GM21825 (cell line): ENCODE data around the gene ZBTB7C.

Experiments
- ATAC-seq: cut with Tn5 transposase; IDR thresholded peaks from one replicate; pipeline ENCODE4 v1.9.1; 2021; ENCODE audit warnings: mild to moderate bottlenecking, moderate library complexity; ENCODE audit not compliant: unreplicated experiment

ZBTB7C gene

DNA sequence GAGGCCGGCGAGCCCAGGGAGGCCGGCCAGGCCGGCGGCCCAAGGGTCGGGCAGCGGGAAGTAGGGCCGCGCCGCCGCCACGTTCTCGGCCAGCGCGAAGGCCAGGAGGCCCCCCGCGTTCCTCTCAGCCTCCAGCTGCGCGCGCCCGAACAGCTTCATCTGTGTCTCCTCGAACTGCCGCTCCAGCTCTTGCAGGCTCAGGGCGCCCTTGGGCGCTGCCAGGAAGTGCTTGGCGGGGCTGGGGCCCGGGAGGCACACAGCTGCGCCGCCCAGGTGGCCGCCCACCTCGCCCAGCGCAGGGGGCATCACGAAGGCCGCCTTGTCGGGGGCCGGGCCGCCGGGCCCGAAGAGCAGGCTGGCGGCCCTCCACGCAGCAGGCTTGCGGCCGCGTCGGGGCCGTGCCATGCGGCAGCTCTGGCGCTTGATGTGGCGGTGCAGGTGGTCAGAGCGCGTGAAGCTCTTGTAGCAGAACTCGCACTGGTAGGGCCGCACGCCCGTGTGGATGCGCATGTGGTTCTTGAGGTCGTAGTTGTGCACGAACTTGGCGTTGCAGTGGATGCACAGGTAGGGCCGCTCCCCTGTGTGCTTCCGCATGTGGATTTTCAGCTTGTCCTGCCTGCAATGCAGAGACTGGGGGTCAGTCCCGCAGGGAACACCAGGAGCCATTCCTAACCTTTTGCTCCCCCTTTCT is 379.7 kb downstream of the ZBTB7C start:
- ATAC-seq: no peak

DNA sequence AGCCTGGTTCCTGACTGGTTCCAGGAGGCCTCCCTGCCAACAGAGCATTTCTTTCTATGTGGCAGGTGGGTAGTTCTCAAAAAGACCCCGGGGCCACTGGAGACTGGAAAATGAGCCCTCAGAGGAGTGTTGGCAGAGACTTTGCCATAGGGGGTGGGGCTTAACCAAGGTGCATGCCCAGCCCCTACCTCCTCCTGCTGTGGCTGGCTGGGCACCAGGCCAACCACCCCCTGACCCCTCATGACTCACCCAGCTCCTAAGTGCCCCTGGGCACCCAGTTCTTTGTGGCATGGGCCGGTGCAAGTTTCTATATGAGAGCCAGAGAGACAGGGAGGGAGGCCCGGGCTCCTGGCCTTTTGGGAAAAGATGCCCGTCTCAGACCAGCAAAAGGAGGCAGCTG is 380.5 kb downstream of the ZBTB7C start:
- no peak for ATAC-seq

DNA sequence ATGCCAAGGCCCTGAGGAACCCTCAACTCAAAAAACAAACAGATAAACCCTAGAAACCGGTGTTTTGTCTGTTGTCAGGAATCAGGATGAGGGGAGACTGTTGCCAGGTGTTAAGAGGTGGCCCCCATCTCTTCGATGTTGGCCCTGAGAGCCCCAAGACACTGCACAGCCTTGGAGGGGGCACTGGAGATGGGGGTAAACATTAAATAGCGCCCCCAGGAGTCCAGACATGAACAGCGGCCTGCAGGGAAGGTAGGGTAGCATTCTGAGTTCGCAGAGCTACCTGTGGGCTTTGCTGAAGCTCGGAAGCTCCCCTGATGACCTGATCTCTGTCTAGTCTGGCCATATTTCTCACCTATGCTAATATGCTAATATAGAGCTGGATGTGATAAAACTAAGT is 381.1 kb downstream of the ZBTB7C start:
- no peak for ATAC-seq

DNA sequence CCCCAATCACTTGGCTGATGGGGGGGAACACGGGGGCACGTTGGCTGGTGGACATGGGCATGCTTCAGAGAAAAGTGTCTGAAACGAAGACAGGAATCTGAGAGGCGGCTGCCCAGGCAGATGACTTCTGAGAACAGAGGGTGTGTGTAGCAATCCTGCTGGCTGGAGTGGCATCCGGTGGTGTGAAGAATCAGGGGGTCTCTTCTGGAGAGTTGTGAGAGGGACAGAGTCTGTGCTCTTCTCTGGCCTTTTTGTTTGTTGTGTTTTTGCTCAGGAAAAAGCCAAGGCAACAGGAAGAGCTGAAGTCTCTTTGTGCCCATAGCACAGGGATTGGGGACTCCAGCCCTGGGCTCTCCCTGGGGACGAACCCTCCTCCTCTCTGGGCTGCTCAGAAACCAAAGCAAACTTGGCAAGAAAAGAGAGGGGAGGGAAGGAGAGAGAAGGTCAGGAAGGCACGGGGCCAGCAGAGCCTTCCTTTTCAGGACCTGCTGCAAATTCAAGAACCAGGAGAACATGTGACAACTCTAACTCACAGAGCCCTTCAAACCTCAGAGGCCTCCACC is 381.7 kb downstream of the ZBTB7C start:
- ATAC-seq: no peak

DNA sequence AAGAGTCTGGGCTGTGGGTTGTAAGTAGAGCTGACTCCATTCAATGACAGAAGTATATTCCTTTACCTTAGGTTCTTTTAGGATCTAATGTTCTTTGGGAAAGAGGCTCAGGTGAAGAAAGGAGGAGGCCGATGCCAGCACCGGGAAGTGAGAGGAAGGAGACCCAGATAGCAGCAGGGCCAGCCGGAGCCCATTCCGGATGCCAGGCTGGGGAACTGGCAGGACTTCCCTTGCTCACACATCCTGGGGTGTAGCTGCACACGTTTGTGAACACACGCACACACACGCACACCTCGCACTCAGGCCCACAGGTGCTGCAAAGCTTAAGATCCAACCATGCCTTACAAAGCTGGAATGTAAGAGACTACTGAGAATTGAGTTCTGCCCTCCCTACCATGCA is 383.0 kb downstream of the ZBTB7C start:
- no peak for ATAC-seq

DNA sequence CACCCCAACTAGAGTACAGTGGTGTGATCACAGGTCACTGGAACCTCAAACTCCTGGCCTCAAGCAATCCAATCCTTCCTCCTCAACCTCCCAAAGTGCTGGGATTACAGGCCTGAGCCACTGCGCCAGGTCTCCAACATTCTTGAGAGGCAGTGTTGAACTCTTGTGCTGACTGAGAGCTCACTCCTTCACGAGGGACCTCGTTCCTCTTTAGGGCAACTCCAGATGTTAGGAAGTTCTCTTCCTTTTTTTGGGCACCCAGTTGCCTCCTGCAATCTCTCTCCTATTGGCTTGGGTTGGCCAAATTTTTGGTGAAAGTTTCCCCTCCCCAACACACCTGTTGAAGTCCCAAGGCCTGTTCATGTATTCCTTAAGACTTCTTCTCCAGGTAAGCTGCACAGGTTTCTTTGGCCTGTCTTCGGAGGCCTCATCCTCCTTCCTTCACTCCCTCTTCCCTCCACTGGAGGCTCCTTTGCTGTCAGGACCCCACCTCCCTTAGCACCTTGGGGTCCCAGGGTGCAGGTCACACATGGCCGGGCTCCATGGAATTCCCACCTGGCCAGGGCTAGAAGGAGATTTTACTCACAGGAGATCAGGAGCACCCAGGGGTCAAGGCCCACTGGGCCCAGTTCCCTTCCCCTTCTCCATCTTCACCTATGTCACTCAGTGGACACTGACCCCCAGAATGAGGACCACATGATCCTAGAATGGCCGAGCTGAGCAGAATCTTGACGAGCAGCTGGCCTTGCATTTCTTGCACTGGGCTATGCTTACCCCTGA is 384.1 kb downstream of the ZBTB7C start:
- ATAC-seq: no peak

DNA sequence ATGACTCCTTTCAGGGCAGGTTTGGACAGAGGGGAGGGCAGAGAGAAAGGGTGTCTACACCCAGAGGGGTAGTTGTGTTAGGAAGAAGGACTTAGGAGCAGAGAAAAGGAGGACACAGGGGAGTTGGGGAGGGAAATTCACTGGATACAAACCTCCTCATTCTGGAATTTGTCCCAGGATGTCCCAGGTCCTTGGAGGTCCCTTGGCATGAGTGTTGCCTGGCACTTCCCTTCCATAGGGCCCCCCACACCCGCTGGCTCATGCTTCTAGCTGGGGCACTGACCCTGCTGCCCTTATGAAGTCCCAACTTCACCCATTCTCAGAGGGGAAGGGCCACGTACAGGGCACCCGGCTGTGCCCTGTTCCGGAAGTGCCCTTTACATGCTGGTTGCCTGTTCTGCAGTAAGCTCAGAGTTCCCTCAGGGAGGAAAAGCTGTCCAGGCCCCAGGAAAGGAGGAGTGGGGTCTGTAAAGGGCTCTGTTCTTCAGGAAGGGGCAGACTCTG is 385.1 kb downstream of the ZBTB7C start:
- ATAC-seq: no peak

DNA sequence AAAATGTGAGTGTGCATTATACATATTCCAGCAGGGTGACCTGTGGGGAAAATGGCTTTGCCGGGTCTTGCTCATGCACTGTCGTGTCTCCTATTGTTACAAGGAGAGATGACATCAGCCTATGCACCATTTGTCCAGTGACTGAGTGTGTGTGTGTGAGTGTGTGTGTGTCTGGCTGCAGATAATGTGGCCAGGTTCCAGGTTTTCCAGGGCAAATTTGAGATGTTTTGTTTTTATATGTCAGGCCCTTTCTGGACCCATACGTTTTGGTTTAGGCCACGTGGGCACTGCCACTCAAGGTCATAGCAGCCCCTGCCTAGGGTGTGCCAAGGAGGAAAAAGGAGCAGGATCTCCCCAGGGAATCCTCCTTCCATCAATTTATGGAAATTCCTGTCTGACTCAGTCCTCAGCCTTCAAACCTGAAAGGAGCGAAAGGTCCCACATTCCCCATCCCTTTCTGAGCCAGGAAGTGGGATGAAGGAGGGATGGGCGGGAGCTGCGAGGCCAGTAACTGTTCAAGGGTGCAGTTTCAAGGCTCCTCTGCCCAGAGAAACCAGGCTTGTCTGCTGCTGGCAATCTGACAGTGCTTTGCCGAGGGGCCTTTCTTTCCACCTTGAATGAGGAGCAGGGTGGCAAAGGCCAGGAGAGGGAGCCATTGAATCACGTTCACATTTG is 385.7 kb downstream of the ZBTB7C start:
- ATAC-seq: no peak

DNA sequence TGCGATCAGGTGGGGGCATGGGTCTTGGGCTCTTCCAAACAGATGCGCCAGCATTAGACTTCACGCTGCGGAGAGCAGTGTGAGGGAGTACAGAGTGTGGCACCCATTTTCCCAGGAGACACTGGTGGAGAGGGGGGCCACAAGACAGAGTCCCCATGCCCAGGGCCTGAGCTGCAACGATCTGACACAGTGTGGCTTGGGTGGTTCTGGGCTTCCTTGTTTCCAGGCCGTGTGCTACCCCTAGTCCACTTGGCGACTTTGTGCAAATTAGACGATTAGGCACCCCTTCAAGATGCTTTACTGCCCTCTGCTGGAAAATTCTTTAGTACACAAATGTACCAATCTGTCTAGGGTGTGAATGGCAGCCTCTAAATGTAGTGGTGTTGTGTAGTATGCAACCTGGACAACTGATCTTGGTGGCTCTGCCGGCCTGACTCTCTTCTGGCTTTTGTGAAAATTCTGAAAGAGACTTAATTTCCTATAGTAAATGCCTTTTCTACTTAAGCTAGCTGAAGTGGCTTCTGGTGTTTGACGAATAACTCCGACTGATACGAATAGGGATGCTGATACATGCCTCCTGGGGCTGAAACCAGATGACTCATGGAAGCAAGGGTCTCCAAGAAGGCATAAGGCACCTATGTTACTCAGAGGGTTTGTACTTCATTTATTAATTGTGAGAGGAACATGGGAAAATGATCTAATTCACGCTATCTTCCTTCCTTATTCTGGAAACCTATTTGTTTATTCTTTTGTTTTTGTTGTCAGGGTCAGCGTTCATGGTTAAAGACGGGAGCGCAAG is 386.5 kb downstream of the ZBTB7C start:
- no peak for ATAC-seq

DNA sequence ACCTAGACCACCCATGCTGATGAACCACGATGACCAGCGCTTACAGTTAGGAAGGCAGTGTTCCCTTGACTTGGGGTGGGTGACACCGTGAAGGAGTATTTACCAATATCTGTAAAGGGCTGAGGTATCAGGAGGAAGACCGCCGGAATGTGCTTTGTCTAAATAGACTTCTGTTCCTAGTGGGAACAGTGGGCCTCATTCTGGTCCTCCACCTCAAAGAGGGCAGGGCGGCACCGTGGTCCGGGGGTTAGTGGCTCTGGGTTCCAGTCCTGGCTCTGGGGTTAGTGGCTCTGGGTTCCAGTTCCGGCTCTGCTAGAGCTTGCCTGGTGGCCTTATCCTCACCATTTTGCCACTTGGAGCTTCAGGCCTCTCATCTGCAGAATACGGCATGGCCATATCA is 387.2 kb downstream of the ZBTB7C start:
- ATAC-seq: no peak

DNA sequence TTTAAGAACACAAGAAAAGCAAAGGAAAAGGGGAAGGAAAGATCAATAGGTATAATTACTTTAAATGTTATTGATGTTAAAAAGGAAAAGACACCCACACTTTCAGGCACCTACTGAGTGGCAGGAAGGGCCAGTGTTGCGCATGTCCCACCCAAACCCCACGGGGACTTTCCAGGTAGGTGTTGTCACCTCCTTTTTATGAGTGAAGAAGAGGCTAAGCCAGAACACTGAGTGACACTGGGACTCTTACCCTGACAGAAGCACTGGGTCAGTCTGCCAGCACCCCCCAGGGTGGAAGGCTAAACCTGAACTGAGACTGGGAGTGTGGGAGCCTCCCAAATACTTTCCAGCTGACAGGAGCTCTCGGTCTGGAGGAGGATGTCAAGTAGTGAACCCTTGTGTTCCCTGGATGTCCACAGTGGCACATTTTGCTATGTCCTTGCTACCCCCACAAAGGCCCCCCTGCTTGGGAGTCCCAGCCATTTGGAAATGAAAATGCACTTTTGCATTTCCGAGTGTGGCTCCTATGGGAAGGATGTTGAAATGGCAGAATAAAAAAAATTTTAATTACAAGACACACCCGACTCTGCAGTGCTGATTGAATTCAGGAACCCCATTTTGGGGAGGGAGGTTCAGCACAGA is 387.8 kb downstream of the ZBTB7C start:
- ATAC-seq: no peak

DNA sequence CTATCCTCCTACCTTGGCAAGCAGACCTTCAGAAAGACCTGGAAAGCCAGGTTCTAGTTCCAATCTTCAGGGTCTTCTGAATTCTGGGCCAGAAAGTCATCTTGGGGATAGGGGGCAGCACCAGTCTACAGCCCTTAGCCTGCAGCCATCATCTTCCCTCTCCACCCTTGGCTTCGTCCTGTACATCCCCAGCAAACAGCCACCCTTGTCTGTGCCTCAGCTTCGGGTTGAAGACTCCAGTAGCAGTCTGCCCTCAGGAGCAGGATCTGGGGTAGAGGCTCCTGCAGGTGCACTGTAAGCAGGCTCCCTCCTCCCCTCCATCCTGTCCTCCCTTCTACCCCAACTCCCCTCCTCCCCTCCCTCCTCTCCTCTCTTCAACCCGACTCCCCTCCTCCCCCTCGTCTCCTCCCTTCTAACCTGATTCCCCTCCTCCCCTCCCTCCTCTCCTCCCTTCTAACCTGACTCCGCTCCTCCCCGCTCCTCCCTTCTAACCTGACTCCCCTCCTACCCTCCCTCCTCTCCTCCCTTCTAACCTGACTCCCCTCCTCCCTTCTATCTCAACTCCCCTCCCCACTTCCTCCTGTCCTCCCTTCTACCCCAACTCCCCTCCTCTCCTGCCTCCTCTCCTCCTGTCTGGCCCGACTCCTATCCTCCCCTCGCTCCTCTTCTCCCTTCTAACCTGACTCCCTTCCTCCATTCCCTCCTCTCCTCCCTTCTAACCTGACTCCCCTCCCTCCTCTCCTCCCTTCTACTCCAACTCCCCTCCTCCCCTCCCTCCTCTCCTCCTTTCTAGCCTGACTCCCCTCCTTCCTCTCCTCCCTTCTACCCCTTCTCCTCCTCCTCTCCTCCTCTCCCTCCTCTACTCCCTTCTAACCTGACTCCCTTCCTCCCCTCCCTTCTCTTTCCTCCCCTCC is 388.6 kb downstream of the ZBTB7C start:
- no peak for ATAC-seq

DNA sequence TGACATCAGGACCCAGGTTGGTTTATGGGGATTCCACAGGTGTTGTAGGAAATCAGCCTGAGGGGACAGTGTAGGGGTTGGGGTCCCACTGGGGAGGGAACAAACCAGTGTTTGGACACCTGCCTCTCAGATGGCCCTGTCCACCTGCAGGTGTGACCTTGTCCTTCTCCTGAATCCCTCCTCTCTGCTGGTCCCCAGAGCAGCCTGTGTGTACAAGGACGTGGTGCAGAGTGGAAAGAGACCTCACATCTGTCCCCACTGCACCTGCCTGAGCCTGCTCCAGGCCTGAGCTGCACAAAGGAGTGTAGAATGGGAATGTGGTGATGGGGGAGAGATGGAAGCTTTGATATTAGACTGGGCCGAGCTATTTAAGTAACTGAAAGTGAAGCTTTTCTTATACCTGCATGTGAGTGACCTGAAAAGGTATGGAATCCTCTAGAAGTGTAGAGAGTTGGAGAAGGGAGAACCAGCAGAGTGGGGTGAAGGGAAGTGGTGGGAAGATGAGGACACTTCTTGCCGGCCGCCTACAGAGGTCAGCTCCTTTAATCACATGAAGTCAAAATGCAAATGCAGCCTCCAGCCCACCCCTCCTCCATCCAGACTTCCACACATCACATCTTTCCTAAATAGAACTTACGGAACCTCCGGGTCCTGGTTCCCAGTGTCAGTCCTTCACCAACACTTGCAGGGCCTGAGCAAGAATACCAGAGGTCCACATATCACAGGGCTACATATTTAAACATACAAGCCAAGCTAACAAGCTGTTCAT is 389.4 kb downstream of the ZBTB7C start:
- no peak for ATAC-seq

DNA sequence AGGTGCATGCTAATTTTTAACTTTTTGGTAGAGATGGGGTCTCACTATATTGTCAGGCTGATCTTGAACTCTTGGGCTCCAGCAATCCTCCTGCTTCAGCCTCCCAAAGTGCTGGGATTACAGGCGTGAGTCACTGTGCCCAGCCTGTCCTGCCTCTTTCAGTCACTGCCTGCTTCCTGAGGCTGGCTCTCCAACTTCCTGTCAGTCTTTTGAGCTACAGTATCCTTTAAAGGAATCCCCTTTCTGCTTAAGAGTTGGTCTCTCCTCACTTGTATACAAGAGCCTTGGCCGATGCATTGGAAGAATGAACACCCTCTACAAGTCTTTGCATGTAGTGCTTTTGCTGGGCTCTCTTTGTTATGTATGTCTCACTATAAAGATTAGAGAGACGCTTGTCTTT is 390.3 kb downstream of the ZBTB7C start:
- no peak for ATAC-seq

DNA sequence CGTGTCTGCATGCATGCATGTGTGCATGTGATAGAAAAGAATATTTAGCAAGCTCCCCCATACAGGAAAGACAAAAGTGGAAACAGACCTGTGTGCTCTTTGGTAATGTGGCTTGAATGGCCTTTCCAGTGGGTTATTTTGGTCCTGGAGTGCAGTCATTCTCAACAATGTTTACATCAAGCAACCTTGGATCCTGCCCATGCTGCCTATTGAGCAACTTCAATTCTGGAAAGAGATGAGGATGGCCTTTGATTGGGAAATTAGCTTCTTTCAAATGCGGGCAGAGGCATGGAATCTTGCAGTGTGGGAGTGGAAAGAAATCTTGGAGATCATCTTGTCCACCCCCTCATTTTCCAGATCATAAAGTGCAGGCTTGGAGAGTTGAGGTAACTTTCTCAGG is 391.5 kb downstream of the ZBTB7C start:
- no peak for ATAC-seq

DNA sequence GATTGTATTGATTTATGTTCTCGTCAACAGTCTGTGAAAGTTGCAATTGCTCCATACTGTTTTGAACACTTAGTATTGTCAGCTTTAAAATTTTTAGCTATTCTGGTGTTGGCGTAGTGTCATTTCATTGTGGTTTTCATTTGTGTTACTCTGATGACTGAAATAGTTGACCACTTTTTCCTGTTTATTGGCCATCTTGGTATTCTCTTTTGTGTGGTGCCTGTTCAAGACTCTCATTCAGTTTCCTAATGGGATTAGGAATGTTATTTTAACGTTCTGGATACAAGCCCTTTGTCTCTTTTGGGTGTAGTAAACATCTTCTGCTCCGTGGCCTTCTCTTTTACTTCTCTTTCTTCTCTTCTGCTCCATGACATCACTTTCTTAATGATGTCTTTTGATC is 396.0 kb downstream of the ZBTB7C start:
- no peak for ATAC-seq

DNA sequence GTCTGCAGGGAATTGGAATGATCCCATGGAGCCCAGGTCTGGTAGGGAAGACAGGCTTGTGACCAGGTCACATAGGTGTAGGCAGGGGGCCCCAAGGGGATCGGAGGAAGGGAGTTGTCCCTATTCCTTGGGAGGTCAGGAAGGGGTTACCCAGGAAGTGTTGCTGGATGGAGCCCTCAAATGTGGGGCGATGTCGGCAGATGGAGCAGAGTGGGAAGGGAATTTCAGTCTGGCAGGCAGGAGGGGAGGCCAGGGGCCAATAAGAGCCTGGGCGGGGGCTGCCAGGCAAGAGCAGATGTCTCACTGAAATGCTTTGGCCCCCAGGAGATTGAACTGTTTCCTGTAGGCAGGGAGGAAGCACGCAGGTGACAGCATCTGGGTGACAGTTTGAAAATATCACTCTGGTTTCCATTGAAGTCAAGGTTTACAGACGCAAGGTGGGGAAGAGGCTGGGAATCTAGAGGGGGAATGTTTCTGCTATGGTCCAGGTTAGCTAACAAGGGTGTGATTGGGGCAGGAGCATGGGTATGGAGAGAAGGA is 397.2 kb downstream of the ZBTB7C start:
- no peak for ATAC-seq

DNA sequence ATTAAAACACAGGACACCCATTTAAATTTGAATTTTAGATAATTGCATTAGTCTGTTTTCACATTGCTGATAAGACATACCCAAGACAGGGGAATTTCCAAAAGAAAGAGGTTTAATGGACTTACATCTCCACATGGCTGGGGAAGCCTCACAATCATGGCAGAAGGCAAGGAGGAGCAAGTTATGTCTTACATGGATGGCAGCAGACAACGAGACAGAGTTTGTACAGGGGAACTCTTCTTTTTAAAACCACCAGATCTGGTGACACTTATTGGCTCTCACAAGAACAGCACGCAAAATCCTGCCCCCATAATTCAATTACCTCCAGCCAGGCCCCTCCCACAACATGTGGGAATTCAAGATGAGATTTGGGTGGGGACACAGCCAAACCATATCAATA is 398.9 kb downstream of the ZBTB7C start:
- no peak for ATAC-seq
